ENCODE data around the gene B4GALT6.

DNA sequence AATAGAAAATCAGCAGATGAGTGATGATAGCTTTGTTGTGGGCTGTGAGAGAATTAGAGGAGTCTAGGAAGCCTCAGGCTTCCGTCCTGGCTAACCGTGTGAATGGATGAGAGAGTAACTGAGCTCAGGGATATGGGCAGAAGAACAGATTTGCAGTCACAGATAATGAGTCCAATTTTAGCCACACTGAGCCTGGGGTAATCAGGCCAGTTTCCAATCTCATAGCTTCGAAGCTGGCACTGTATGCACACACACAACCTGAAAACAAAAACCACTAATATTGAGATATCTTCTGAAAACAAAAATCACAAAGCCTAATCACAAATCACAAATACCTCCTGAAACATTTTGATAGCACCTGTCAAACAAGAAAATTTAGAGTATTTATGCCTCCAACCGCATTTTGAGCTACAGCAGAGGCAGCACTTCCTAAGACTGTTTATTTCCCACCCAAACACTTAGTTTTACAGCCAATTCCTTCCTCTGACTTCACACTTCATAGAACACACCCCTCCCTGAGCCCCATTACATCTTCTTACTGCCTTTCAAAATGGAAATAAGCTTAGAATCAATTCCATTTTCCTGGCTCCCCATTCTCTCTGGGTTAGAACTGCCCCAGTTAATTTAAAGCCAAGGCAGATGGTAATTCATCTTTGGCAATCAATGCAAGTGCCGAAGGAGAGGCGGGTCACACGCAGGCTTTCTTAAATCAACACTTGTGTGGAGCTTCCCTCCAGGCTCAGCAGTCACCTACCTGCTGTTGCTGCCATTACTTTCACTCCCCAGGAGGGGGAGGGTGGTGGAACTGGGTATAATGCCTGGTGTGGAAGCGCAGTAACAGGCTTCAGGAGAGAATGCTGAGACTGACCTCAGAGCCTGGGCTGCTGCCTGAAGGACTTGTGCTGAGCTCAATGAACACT, 73.8 kb downstream of the B4GALT6 start:
- TF ChIP-seq, protein P1, sequence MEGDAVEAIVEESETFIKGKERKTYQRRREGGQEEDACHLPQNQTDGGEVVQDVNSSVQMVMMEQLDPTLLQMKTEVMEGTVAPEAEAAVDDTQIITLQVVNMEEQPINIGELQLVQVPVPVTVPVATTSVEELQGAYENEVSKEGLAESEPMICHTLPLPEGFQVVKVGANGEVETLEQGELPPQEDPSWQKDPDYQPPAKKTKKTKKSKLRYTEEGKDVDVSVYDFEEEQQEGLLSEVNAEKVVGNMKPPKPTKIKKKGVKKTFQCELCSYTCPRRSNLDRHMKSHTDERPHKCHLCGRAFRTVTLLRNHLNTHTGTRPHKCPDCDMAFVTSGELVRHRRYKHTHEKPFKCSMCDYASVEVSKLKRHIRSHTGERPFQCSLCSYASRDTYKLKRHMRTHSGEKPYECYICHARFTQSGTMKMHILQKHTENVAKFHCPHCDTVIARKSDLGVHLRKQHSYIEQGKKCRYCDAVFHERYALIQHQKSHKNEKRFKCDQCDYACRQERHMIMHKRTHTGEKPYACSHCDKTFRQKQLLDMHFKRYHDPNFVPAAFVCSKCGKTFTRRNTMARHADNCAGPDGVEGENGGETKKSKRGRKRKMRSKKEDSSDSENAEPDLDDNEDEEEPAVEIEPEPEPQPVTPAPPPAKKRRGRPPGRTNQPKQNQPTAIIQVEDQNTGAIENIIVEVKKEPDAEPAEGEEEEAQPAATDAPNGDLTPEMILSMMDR (IDR thresholded peaks at IDR 0.05; ENCODE audit: control extremely low read depth in 1 of 3, insufficient read depth in 1 of 3, low read depth in 1 of 3, low read length in 3 of 3) = peak; percentile 51 to 62 (median 57)
- no peak for TF ChIP-seq POLR2AphosphoS5 (IDR thresholded peaks at IDR 0.05; ENCODE audit: low read depth, low read length)
- TF ChIP-seq TAF1 (IDR thresholded peaks at IDR 0.05; ENCODE audit: low read depth, low read length) = 0 out of 2 replicates have a peak, but pooled peaks have one; percentile 16

Data from H1 (cell line).